GM18858 (cell line): ENCODE data around the gene ARL13B.
"Not testable (repeated sequence)": the region's sequence is repeated elsewhere in the genome, so short reads cannot be mapped to it uniquely, and the experiment has no call there.

Experiments used
- ATAC-seq: cut with Tn5 transposase; IDR thresholded peaks from one replicate; pipeline ENCODE4 v1.9.1; 2021; ENCODE audit not compliant: unreplicated experiment

ARL13B gene

DNA sequence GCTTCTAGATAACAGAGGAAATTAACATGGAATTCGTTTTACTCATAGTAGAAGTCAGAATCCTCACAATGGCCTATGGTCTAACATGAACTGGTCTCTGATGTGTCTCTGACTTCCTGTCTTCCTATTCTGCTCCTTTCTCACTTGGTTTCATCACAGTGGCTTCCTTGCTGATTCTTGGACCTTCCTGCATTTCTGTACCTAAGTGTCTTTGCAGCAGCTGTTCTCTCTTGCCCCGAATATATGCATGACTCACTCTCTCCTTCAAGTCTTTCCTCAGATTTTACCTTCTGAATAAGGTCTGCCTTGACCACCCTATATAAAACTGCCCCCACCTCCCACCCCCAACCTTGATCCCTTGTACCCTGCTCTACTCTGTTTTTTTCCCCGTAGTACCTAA, 14.1 kb downstream of the ARL13B start:
- ATAC-seq, result no peak

GRCh38 chr3:94001191-94001590, 21.2 kb downstream of the ARL13B start:
- ATAC-seq, result no peak

DNA sequence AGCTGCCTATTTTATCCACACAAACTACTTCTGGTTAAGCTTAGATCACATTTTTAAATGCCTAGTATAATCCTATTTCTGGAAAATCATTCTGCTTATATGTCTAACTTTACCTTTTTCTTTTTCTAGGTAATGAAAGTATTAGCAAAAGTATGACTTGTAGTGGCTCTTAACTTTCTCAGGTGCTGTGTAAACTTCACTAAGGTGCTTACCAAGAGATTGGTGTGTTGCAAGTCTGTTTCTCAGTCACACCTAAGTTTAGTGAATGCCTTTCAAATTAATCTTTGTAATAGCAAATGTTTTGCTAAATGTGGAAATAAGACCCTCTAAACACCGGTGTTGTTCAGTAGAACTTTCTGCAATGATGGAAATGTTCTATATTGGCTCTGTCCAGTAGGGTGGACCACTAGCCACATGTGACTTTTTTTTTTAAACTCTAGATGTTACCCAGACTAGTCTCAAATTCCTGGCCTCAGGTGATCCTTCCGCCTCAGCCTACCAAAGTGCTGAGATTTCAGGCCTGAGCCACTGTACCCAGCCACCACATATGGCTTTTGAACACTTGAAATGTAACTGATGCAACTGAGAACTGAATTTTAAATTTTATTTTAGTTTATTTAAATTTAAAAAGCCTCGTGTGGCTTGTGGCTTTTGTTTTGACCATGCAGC, 22.0 kb downstream of the ARL13B start:
- no peak for ATAC-seq

DNA sequence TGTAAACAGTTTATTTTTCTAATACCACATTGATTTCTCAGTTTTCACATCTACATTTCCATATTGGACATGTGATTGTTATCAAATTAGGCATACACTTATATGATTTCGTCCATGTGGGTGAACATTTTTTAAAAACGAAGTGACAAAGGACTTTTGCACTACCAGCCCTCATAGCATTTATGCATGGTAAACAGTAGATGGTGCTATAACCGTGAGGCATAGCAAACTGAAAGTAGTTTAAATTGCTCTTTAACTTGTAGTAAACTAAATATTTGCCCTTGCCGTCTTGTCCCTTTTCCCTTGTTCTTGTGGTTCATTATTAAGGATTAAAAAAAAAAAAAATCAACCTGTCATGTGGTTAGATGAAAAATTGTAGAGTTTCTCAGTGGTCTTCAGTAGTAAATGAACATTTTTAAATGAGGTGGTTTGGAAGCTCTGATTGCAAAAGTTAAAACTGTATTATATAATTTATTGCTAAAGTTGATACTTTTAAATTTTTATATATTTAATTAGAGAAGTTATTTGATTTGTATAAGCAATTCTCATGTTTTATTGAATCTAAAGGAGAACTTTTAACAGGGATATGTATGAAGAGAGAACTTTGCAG, 24.5 kb downstream of the ARL13B start:
- ATAC-seq, result peak; percentile 92

DNA sequence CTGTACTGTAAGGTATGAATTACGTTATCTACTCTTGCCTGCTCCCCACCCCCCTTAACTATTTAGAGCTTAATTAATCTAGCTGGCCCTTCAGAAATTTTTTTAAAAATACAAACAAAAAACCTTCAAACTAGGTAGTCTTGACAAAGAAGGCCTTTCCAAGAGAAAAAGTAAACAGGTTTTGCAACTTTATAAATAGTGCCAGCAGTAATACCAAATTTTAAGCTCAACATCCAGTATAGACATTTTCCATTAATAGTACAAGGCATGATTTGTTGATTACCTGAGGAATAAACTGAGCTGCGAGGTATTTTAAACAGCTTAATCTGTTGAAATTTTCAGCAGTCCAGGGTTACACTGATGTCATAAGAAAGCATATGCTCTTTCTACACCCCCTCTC, 28.3 kb downstream of the ARL13B start:
- no peak for ATAC-seq

GRCh38 chr3:94009608-94010007, 29.7 kb downstream of the ARL13B start:
- no peak for ATAC-seq

DNA sequence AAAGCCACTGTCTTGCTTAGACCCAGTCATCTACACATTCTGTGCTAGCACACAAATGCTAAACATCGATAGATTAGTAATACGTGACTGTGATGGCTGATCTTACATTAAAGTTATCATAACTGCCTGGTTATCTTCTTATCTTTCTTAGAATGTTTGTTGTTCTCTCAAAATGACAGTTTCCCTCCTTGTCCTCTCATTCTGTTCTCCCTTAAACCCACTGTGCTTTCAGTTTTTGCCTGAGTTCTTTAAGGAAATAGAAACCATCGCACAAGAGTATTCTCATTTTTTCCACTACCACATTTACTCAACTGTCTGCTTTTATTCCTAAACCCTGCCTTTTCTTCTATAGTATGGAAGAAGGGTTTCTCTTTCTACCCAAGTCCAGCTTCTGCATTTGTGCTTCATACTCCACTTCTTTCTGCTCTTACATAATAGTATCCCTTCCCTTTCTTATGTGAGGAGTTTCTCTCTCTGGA, 31.3 kb downstream of the ARL13B start:
- ATAC-seq, result no peak

DNA sequence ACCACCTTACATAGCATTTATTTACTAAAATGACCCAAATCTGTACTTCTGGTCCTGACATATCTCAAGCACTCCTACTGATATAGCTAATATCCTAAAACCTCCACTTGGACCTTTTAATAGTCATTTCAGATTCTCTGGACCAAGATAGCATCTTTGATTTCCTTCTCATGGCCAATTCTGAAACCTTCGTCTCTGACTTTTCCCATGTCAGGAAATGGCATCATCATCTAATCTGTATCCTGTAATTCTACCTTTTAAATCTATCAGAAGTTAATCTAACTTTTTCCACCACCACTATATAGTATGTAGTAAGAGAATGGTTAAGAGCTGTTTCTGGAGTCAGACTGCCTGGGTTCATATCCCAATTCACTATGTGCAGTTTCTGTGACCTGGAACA, 32.2 kb downstream of the ARL13B start:
- ATAC-seq, result no peak

- no peak for ATAC-seq
Observed at GRCh38 chr3:94015025-94015424, 35.1 kb downstream of the ARL13B start.

GRCh38 chr3:94019659-94020058, 39.7 kb downstream of the ARL13B start:
- no peak for ATAC-seq

DNA sequence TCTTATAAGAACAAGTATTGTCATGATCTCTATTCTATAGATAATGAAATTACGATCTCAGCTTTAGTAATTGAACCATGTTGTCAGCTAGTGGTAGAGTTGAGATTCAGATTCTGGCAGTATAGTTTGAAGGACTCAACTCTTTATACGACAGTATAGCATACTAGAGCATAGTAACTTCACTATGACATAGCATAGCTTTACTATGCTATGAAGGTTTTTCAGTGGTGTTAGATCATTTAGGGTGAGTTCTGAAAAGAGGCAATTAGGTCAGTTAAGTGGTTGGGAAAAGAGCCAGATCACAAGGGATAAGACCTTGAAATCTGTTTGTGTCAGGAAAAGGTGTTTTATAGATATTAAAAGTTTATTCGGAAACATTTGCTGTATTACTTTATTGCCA, 40.3 kb downstream of the ARL13B start:
- no peak for ATAC-seq

- no peak for ATAC-seq
Observed at GRCh38 chr3:94024385-94024784, 44.4 kb downstream of the ARL13B start.

DNA sequence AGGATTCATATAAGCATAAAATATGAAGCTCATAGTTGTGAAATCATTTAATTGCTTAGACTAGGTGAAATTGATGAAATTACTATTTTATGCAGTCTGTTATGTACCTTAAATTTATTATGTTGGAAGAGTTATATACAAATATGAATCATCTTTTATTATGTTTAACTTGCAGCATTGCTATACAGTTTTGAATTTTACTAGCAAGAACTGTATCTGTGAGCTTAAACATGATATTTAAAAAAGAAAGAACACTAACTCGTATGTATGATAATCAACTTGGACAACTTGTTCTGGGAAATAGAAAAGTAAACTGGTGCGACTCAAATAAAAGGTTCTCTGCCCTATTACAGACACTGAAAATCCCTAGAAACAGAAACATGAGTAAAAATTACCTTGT, 46.7 kb downstream of the ARL13B start:
- ATAC-seq, result no peak

DNA sequence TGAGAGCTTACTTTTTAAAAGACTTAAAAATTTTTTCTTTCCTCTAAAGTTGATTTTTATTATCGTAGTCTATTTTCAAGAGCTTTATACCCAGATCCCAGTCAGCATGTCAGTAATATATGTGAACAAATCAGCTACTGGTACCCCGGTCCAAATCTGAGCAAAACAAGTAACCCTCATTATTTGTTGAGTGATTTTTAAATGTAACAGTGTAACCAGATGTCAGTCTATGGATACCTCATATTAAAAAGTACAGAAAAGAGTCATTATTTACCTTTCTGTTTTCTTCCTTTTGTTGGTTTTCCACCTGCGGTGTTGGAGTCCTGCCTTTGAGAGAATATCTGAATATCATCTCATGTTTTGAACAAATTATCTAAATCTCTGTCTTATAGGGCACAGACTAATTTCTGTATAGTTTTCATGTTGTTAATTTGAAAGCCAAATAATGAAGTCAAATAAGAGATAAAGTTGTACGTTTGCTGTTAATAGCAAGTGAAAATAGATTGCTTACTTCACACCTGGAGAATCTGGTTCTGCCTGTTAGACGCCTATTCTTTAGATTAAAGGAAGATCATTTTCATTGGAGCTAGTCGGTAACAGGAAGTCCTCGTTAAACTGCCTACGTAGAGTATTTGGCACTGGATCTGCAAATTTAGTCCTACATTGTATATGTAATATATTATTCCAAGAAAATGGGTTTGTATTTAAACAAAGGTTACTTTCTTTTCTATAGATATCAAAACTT, 48.3 kb downstream of the ARL13B start, which contains the start of gene STX19:
STX19 (minus strand) TSS at position 505 of the 745 bp plus-strand sequence. CDS start 13,328 bp downstream, outside the sequence.
- ATAC-seq, result no peak

- peak; percentile 78 for ATAC-seq
Observed at GRCh38 chr3:94036909-94037507, 57.1 kb downstream of the ARL13B start.

GRCh38 chr3:94043285-94043684, 63.3 kb downstream of the ARL13B start:
- no peak for ATAC-seq

GRCh38 chr3:94044100-94044936, 64.4 kb downstream of the ARL13B start:
- ATAC-seq, result not testable (repeated sequence)

DNA sequence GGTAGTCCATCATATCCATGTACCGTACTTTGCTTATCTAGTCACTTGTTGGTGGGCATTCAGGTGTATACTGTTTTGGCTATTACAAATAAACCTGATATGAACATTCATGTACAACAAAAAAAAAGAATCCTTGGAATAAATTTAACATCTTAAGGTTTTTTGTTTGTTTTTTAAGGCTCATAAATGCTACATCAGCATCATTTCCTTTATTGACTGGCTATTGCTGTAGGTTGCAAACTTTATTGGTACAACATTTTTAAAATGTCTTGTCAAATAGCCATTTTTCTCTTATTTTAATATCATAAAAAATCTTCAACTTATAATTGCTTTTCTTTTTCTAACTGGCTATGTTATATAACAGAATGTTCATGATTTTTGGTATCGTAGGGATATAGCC, 66.6 kb downstream of the ARL13B start:
- no peak for ATAC-seq

GRCh38 chr3:94049267-94049666, 69.3 kb downstream of the ARL13B start:
- no peak for ATAC-seq

DNA sequence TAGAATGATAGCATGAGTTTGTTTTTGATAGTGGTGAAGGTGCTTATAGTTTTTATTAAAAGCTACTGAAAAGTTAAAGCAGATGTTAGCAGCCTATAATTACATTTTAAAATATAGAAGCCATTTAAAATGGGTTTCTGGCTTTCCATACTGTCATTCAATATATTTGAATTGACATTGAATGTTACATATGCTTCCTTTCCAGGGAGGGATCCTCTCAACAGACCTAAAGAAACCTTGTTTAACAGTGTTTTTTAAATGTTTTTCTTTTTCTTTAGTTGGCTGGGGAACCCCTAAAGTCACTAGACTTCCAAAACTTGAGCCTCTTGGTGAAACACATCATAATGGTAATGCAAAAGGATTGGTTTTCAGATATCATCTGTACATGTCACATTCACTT, 70.6 kb downstream of the ARL13B start:
- ATAC-seq, result no peak

- no peak for ATAC-seq
Observed at GRCh38 chr3:94061297-94061696, 81.3 kb downstream of the ARL13B start.
